ENCODE results near the gene HSPA4L. TPM values are rescaled to one million over a fixed set of nuclear protein-coding genes. Genes with fewer than 3 reads are reported as not detected.

The HSPA4L gene
- total RNA-seq, 4 donors from 2014 or later: 1.5 to 3.8 (median 2.8) TPM

GRCh38 chr4:127846061-127846460 is 63.9 kb downstream of the HSPA4L start:
- Histone ChIP-seq H3K27me3 (no peaks in the 10 kb centered on the region), H3K9me3 (peaks cover 20 to 34% of the 10 kb centered on the region in 2 donors), H3K4me3 (no peak overlapping the region), H3K4me1 (no peaks in the 10 kb centered on the region), H3K36me3 (no peaks in the 10 kb centered on the region), H3K27ac (no peak overlapping the region)
- DNase-seq: no peak
- TF ChIP-seq EP300 (IDR thresholded peaks at IDR 0.05; ENCODE audit: low read depth): no peak
- TF ChIP-seq POLR2AphosphoS5 (IDR thresholded peaks at IDR 0.05): no peak
- TF ChIP-seq CTCF (IDR thresholded peaks at IDR 0.05): no peak
- TF ChIP-seq POLR2A (IDR thresholded peaks at IDR 0.05): no peak
- intact Hi-C loops (cut with DNase I; ENCODE audit: low total_unique reads): no loop called here
- in situ Hi-C loops (cut with MboI; ENCODE audit: low pct_ligation_motif_present in 1 of 4, low pct_unique_long_range_greater_than_20kb in 1 of 4, low sequenced_read_pairs in 3 of 4): no loop called here

- DNase-seq: no peak
- no peaks in the 10 kb centered on the region for H3K4me1 ChIP-seq
- whole genome bisulfite sequencing, 2 donors (ENCODE audit: low coverage in 1 of 2): 97 to 100% methylated on average over 1 of the region's 1 CpG
- intact Hi-C loops (cut with DNase I; ENCODE audit: low total_unique reads): no loop called here
- H3K4me3 ChIP-seq: no peak overlapping the region
- no peak for TF ChIP-seq POLR2AphosphoS5 (IDR thresholded peaks at IDR 0.05)
- no peak for TF ChIP-seq EP300 (IDR thresholded peaks at IDR 0.05; ENCODE audit: low read depth)
- no peak for TF ChIP-seq POLR2A (IDR thresholded peaks at IDR 0.05)
- TF ChIP-seq CTCF (IDR thresholded peaks at IDR 0.05): no peak
- H3K9me3 ChIP-seq: peaks cover 27 to 34% of the 10 kb centered on the region in 2 donors
- H3K36me3 ChIP-seq: no peaks in the 10 kb centered on the region
- no peaks in the 10 kb centered on the region for H3K27me3 ChIP-seq
- in situ Hi-C loops (cut with MboI; ENCODE audit: low pct_ligation_motif_present in 1 of 4, low pct_unique_long_range_greater_than_20kb in 1 of 4, low sequenced_read_pairs in 3 of 4): no loop called here
- no peak overlapping the region for H3K27ac ChIP-seq
Observed at GRCh38 chr4:127846765-127847164, 64.6 kb downstream of the HSPA4L start.

- H3K9me3 ChIP-seq: peaks cover 27 to 42% of the 10 kb centered on the region in 2 donors
- H3K4me1 ChIP-seq: no peaks in the 10 kb centered on the region
- no peak for TF ChIP-seq POLR2AphosphoS5 (IDR thresholded peaks at IDR 0.05)
- no peak for TF ChIP-seq POLR2A (IDR thresholded peaks at IDR 0.05)
- no peak for TF ChIP-seq CTCF (IDR thresholded peaks at IDR 0.05)
- no peak for TF ChIP-seq EP300 (IDR thresholded peaks at IDR 0.05; ENCODE audit: low read depth)
- in situ Hi-C loops (cut with MboI; ENCODE audit: low pct_ligation_motif_present in 1 of 4, low pct_unique_long_range_greater_than_20kb in 1 of 4, low sequenced_read_pairs in 3 of 4) (no loop called here), intact Hi-C loops (cut with DNase I; ENCODE audit: low total_unique reads) (no loop called here)
- H3K27ac ChIP-seq: no peak overlapping the region
- no peaks in the 10 kb centered on the region for H3K36me3 ChIP-seq
- no peak for DNase-seq
- H3K4me3 ChIP-seq: no peak overlapping the region
- 95 to 100% methylated on average over 1 of the region's 1 CpG for WGBS, 2 donors (ENCODE audit: low coverage in 1 of 2)
- H3K27me3 ChIP-seq: no peaks in the 10 kb centered on the region
Observed at GRCh38 chr4:127849505-127850234, 67.5 kb downstream of the HSPA4L start.

- 35 to 60% methylated on average over 1 of the region's 1 CpG for WGBS, 2 donors (ENCODE audit: low coverage in 1 of 2)
- H3K27me3 ChIP-seq: no peaks in the 10 kb centered on the region
- TF ChIP-seq CTCF (IDR thresholded peaks at IDR 0.05): no peak
- TF ChIP-seq POLR2A (IDR thresholded peaks at IDR 0.05): no peak
- TF ChIP-seq POLR2AphosphoS5 (IDR thresholded peaks at IDR 0.05): no peak
- no peak for TF ChIP-seq EP300 (IDR thresholded peaks at IDR 0.05; ENCODE audit: low read depth)
Observed at GRCh38 chr4:127852661-127853060, 70.5 kb downstream of the HSPA4L start.

More at GRCh38 chr4:127852661-127853060, 70.5 kb downstream of the HSPA4L start:
- Histone ChIP-seq H3K4me3 (no peak overlapping the region), H3K27ac (no peak overlapping the region), H3K4me1 (no peaks in the 10 kb centered on the region), H3K36me3 (no peaks in the 10 kb centered on the region), H3K9me3 (peaks cover 27 to 34% of the 10 kb centered on the region in 2 donors)
- intact Hi-C loops (cut with DNase I; ENCODE audit: low total_unique reads) (no loop called here), in situ Hi-C loops (cut with MboI; ENCODE audit: low pct_ligation_motif_present in 1 of 4, low pct_unique_long_range_greater_than_20kb in 1 of 4, low sequenced_read_pairs in 3 of 4) (no loop called here)
- no peak for DNase-seq
